ENCODE data around the gene PRKAG2. TPM values are rescaled to one million over a fixed set of nuclear protein-coding genes. Genes with fewer than 3 reads are reported as not detected.

PRKAG2 gene
- total and polyA plus RNA-seq, 2 of the 8 experiments (the other 6 are each of a cell fraction or from before 2014, with no cell fraction given): 7.5 to 18.1 TPM

- ChIA-PET POLR2A (ENCODE audit: partially characterized antibody) (no interaction called here), CTCF (ENCODE audit: partially characterized antibody) (interaction anchor here (1.1 to 2.0 kb wide), 7 partner anchors 10 to 208 kb away, joined by 3 to 7 read pairs (median 4); no protein-coding TSS in a partner anchor)
- Histone ChIP-seq H2BK12ac (ENCODE audit: low read depth, low read length) (no peak overlapping the region), H3K4me3 (ENCODE audit: extremely low read depth in 1 of 4, insufficient read depth in 2 of 4, low read depth in 3 of 4, low read length in 4 of 4) (no peak overlapping the region), H3K18ac (ENCODE audit: extremely low read depth, low read length) (no peak overlapping the region), H2BK15ac (ENCODE audit: low read length) (no peak overlapping the region), H2BK120ac (replicated peaks; ENCODE audit: low read depth, low read length) (no peak overlapping the region), H3K14ac (ENCODE audit: insufficient read length) (no peak overlapping the region), H3K36me3 (ENCODE audit: control insufficient read depth in 2 of 4, insufficient read depth in 4 of 4, low read length in 3 of 4) (no peaks in the 10 kb centered on the region), H3K4me1 (replicated peaks in 1 of 4; ENCODE audit: control insufficient read depth in 3 of 4, insufficient read depth in 4 of 4, low read length in 3 of 4) (no peaks in the 10 kb centered on the region; a peak in 3 of 7 replicates), H4K8ac (ENCODE audit: extremely low read depth, insufficient read depth, low read length) (no peak overlapping the region; the same call in 1 of the 2 replicates), H4K20me1 (replicated peaks in 1 of 2; ENCODE audit: control insufficient read depth in 1 of 2, insufficient read depth in 2 of 2, low read length in 2 of 2) (no peaks in the 10 kb centered on the region), H3K9ac (replicated peaks in 1 of 4; ENCODE audit: extremely low read depth in 1 of 4, low read depth in 3 of 4, low read length in 3 of 4) (no peak overlapping the region), H4K91ac (replicated peaks; ENCODE audit: insufficient read length, low read length) (no peak overlapping the region), H2BK20ac (ENCODE audit: low read length) (no peak overlapping the region), H3K27me3 (replicated peaks in 1 of 4; ENCODE audit: control insufficient read depth in 3 of 4, extremely low read depth in 1 of 4, insufficient read depth in 3 of 4, low read length in 3 of 4) (no peaks in the 10 kb centered on the region), H2AFZ (ENCODE audit: low read length) (no peak overlapping the region), H2BK5ac (ENCODE audit: low read depth, low read length) (no peak overlapping the region), H3K4me2 (ENCODE audit: insufficient read depth in 1 of 2, low read depth in 2 of 2, low read length in 2 of 2) (no peak overlapping the region), H4K5ac (ENCODE audit: insufficient read length, low read depth, low read length) (no peak overlapping the region), H3K23me2 (ENCODE audit: low read depth, low read length) (no peaks in the 10 kb centered on the region), H3K27ac (ENCODE audit: low read depth, low read length) (no peak overlapping the region), H3K9me3 (ENCODE audit: insufficient read depth in 2 of 2, low read depth in 1 of 2, low read length in 1 of 2) (no peaks in the 10 kb centered on the region), H3K79me2 (ENCODE audit: control insufficient read depth in 1 of 2, insufficient read depth in 2 of 2, low read length in 2 of 2) (no peaks in the 10 kb centered on the region), H3K56ac (replicated peaks; ENCODE audit: insufficient read length, low read depth, low read length) (no peak overlapping the region), H3K79me1 (ENCODE audit: low read depth, low read length) (no peaks in the 10 kb centered on the region), H3K23ac (ENCODE audit: insufficient read length) (no peak overlapping the region), H3K4ac (replicated peaks; ENCODE audit: insufficient read length, low read depth, low read length) (no peak overlapping the region), H2AK5ac (ENCODE audit: low read depth, low read length) (no peak overlapping the region)
- WGBS, 2 experiments (ENCODE audit: extremely low coverage in 1 of 2, insufficient coverage in 1 of 2, insufficient read length in 1 of 2, insufficient replicate concordance in 2 of 2, low coverage in 1 of 2, low lambda C conversion rate in 2 of 2, missing lambda C conversion rate in 1 of 2): 93% methylated on average over 7 of the region's 7 CpGs; no CpG with 5 or more reads in 1 of the 2 experiments
- DNase-seq (ENCODE audit: low read depth in 1 of 2, low spot score in 2 of 2): no peak
- FAIRE-seq: no peak
- TF ChIP-seq GTF2F1 (IDR thresholded peaks at IDR 0.05; ENCODE audit: borderline replicate concordance, low read depth, low read length): no peak
- no peak for TF ChIP-seq NANOG (IDR thresholded peaks at IDR 0.05; ENCODE audit: insufficient read depth, low read depth, low read length, poor library complexity, severe bottlenecking)
- TF ChIP-seq POLR2A (IDR thresholded peaks at IDR 0.05; ENCODE audit: control extremely low read depth in 1 of 2, low read depth in 2 of 2, low read length in 2 of 2): no peak
- TF ChIP-seq RXRA (IDR thresholded peaks at IDR 0.05; ENCODE audit: insufficient read depth, low read depth, low read length): no peak
- TF ChIP-seq HDAC2 (IDR thresholded peaks at IDR 0.05; ENCODE audit: borderline replicate concordance in 1 of 2, low read depth in 2 of 2, low read length in 2 of 2): no peak
- TF ChIP-seq JUND (IDR thresholded peaks at IDR 0.05; ENCODE audit: low read length): no peak
- no peak for TF ChIP-seq RBBP5 (IDR thresholded peaks at IDR 0.05; ENCODE audit: borderline replicate concordance, low read depth, low read length)
These were observed 325.1 kb downstream of the PRKAG2 start for GRCh38 chr7:151551820-151552219.

All from H1 (cell line).